ENCODE data around the gene ADAMTS10.
A peak's percentile ranks its signal among the peaks of the same experiment; 100 is the strongest.
"Not testable (repeated sequence)": the region's sequence is repeated elsewhere in the genome, so short reads cannot be mapped to it uniquely, and the experiment has no call there.

Gene ADAMTS10

GRCh38 chr19:8571006-8571411 lies 39.5 kb downstream of the ADAMTS10 start:
- TF ChIP-seq CTCF (IDR thresholded peaks at IDR 0.05; ENCODE audit: extremely low read depth, missing control alignments) = no peak
- peak; percentile 52 for DNase-seq (ENCODE audit: low spot score)

- TF ChIP-seq CTCF (IDR thresholded peaks at IDR 0.05; ENCODE audit: extremely low read depth, missing control alignments) = no peak
- DNase-seq (ENCODE audit: low spot score) = peak; percentile 84
Measured at GRCh38 chr19:8569066-8569771, 41.3 kb downstream of the ADAMTS10 start.

GRCh38 chr19:8567522-8568172 lies 42.9 kb downstream of the ADAMTS10 start:
- no peak for DNase-seq (ENCODE audit: low spot score)
- no peak for TF ChIP-seq CTCF (IDR thresholded peaks at IDR 0.05; ENCODE audit: extremely low read depth, missing control alignments)

GRCh38 chr19:8566855-8567254 lies 43.7 kb downstream of the ADAMTS10 start:
- no peak for DNase-seq (ENCODE audit: low spot score)
- no peak for TF ChIP-seq CTCF (IDR thresholded peaks at IDR 0.05; ENCODE audit: extremely low read depth, missing control alignments)

GRCh38 chr19:8564866-8565265 lies 45.6 kb downstream of the ADAMTS10 start:
- not testable (repeated sequence) for DNase-seq (ENCODE audit: low spot score)

GRCh38 chr19:8561075-8561764 lies 49.3 kb downstream of the ADAMTS10 start:
- no peak for TF ChIP-seq CTCF (IDR thresholded peaks at IDR 0.05; ENCODE audit: extremely low read depth, missing control alignments)
- no peak for DNase-seq (ENCODE audit: low spot score)

- no peak for TF ChIP-seq CTCF (IDR thresholded peaks at IDR 0.05; ENCODE audit: extremely low read depth, missing control alignments)
- DNase-seq (ENCODE audit: low spot score) = no peak
Measured at GRCh38 chr19:8558325-8558724, 52.2 kb downstream of the ADAMTS10 start.

Data from GM20000 (cell line).